BE2C (cell line): ENCODE measurements around the gene ADCY4.

Source experiments
- DNase-seq: peaks from one replicate; pipeline ENCODE4 v3.0.0-alpha.2; 2020
- H3K27me3 ChIP-seq: fragments of 250-450 bp; sonication (Bioruptor Pico); 2 replicates; pipeline ENCODE4 v1.5.1; 2020; ENCODE audit warnings: mild to moderate bottlenecking
- H3K36me3 ChIP-seq: fragments of 250-450 bp; sonication (Bioruptor Pico); 2 replicates; pipeline ENCODE4 v1.5.1; 2020; ENCODE audit warnings: mild to moderate bottlenecking
- H3K4me1 ChIP-seq: fragments of 250-450 bp; sonication (Bioruptor Pico); 2 replicates; pipeline ENCODE4 v1.5.1; 2020
- H3K4me3 ChIP-seq: 2 replicates; pipeline ENCODE4 v1.5.1; 2011; ENCODE audit warnings: low read depth, low read length
- H3K9me3 ChIP-seq: fragments of 250-450 bp; sonication (Bioruptor Pico); 2 replicates; pipeline ENCODE4 v1.5.1; 2020
- TF ChIP-seq, protein P1 (sequence below): IDR thresholded peaks from 2 replicates; pipeline ENCODE4 v1.5.1; 2012; ENCODE audit warnings: mild to moderate bottlenecking, low read depth, low read length

The ADCY4 gene

DNA sequence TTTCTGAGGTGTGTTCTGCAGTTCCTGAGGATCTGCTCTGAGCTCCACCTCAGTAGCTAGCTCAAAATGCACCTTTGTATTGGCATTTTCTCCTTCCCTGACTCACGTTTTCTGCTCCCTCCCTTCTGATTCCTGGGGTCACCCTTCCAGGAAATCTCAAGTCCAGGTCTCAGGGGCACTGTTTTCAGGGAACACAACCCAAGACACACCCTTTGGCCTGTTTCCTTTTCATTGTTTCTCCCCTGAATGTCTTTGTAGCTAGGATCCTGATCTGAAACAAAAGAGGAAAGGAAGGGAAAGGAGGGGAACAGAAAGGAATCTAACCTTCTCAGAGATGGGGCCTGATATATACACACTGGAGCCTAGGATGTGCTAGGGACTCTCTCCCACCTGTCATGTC, 12.3 kb upstream of the ADCY4 start:
- H3K27me3 ChIP-seq = peaks cover 83% of the 10 kb centered on the region
- DNase-seq = no peak

DNA sequence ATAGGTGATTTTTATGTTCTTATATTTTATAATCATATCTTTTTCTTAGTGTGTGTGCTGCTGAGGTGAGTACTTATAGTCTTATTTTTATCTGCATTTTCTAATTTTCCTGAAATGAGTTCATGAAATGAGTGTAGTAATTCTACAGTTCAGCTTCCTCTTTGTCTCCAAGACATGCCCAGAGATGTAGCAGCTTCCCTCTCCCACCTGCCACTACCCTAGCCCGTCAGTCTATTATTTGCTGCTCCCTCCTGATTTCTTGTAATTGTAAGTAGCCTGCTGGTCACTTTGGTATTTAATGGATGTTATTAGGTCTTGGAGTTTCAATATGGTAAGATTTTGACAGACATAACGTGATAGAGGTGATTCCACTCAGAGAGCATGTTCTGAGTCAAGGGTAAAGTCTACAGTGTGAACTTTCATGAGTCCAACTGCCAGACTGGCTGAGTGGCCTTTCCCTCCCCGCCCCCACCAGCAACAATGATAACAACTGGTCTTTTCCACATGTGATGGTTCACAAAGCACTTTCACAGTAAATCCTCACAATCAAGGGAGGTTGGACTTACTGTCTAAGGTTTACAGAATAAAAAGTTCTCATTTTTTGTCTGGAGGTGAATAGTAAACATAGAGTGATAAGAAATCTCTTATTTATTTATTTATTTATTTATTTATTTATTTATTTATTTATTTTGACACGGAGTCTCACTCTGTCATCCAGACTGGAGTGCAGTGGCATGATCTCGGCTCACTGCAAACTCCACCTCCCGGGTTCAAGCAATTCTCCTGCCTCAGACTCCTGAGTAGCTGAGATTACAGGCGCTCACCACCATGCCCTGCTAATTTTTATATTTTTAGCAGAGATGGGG, 9.2 kb upstream of the ADCY4 start:
- Histone ChIP-seq H3K36me3 (no peaks in the 10 kb centered on the region), H3K4me3 (no peak overlapping the region), H3K9me3 (no peaks in the 10 kb centered on the region), H3K4me1 (no peaks in the 10 kb centered on the region), H3K27me3 (peaks cover 63% of the 10 kb centered on the region)
- TF ChIP-seq, protein P1, sequence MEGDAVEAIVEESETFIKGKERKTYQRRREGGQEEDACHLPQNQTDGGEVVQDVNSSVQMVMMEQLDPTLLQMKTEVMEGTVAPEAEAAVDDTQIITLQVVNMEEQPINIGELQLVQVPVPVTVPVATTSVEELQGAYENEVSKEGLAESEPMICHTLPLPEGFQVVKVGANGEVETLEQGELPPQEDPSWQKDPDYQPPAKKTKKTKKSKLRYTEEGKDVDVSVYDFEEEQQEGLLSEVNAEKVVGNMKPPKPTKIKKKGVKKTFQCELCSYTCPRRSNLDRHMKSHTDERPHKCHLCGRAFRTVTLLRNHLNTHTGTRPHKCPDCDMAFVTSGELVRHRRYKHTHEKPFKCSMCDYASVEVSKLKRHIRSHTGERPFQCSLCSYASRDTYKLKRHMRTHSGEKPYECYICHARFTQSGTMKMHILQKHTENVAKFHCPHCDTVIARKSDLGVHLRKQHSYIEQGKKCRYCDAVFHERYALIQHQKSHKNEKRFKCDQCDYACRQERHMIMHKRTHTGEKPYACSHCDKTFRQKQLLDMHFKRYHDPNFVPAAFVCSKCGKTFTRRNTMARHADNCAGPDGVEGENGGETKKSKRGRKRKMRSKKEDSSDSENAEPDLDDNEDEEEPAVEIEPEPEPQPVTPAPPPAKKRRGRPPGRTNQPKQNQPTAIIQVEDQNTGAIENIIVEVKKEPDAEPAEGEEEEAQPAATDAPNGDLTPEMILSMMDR = no peak
- DNase-seq = no peak

More for the DNA sequence above, 12.3 kb upstream of the ADCY4 start:
- TF ChIP-seq, protein P1 = no peak
- no peaks in the 10 kb centered on the region for H3K36me3 ChIP-seq
- no peaks in the 10 kb centered on the region for H3K4me1 ChIP-seq
- no peak overlapping the region for H3K4me3 ChIP-seq
- no peaks in the 10 kb centered on the region for H3K9me3 ChIP-seq

GRCh38 chr14:24342889-24343288, 8.0 kb upstream of the ADCY4 start:
- DNase-seq = no peak
- Histone ChIP-seq H3K27me3 (peaks cover 57% of the 10 kb centered on the region), H3K9me3 (no peaks in the 10 kb centered on the region), H3K36me3 (no peaks in the 10 kb centered on the region), H3K4me1 (no peaks in the 10 kb centered on the region), H3K4me3 (no peak overlapping the region)
- TF ChIP-seq, protein P1 = no peak

DNA sequence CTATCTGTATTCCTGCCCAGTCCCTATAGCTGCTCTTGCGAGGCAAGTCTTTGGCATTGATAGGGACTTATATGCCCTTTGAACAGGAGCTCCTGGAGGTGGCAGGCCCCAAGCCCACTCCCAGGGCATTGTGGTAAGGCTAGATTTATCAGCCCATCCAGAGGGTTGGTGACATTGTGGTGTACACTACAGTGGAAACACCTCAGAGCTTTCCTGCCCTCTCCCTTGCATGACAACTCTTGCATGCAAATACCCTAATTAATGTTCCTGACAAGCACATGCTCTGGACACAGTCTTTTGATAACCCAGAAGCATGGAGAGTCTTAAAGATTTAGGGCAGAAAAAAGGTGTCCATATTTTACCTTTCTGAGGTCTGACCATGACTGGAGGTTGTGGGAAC, 5.7 kb upstream of the ADCY4 start:
- Histone ChIP-seq H3K9me3 (no peaks in the 10 kb centered on the region), H3K36me3 (no peaks in the 10 kb centered on the region), H3K4me1 (no peaks in the 10 kb centered on the region), H3K27me3 (peaks cover 62% of the 10 kb centered on the region), H3K4me3 (no peak overlapping the region)
- TF ChIP-seq, protein P1 = no peak
- no peak for DNase-seq

DNA sequence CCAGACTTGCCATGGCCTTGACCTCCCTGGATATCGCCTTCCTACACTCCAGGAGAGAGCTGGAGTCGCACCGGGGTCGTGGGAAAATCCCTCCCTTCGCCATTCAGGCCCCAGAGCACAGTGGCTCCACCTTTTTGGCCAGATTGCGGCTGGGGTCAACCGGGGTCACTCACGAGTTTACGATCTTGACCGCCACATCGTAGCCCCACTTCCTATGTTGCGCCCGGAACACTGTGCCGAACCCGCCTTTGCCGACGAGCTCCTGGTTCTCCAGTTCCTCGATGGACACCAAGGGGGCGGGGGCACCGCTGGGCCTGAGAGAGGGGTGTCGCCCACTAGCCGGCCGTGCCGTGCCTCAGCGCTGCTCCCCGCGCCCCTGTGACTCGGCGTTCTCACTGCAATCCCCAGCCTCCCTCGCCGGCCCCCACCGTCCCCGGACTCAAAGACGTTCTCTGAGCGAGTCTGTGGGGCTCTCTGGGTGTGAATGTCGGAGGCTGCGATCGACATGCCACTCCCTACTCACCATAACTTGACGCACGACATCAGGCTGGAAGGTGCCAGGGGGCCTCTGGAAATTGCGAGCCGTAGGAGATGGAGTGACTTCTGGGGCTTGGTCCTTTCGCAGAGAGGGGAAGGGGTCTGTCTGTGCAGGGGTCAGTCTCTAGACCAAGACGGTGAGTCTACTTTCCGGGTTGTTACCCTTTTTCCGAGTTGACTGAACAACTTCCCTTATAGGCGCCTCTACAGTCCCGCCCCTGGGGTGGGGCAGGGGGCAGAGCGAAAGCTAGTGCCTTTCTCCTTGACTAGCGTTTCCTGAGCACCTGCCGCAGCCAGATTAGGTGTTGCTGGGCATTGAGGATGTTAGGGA, 4.6 kb upstream of the ADCY4 start, which contains the start of gene RIPK3:
RIPK3 (minus strand) TSS at position 708 of the 868 bp plus-strand sequence; CDS start at position 543, 165 bp downstream.
- H3K4me3 ChIP-seq = no peak within 1 kb of the TSS
- DNase-seq = no peak
- TF ChIP-seq, protein P1 = no peak
- peaks cover 63% of the 10 kb centered on the region for H3K27me3 ChIP-seq
- H3K4me1 ChIP-seq = no peaks in the 10 kb centered on the region
- no peaks in the 10 kb centered on the region for H3K36me3 ChIP-seq
- H3K9me3 ChIP-seq = no peaks in the 10 kb centered on the region
